PC-3 (cell line): ENCODE results near the gene CASP7. TPM values are rescaled to one million over a fixed set of nuclear protein-coding genes. Genes with fewer than 3 reads are reported as not detected.

Experiments used
- ATAC-seq: fragments of 200-7000 bp; cut with Tn5 transposase; 2 replicates; pipeline ENCODE4 v1.9.1; 2020; ENCODE audit warnings: mild to moderate bottlenecking, moderate library complexity
- BruUV-seq: library from RNA; stranded (reverse); fragments of 400-500 nt; replicated peaks from 2 replicates; lab custom pipeline; 2021; lab: Mats Ljungman, UMichigan
- CTCF ChIA-PET: fragments of 300-600 bp; sonication (Branson Sonifier 250); formaldehyde crosslinking; loops from one replicate; lab custom pipeline; 2022; ENCODE audit warnings: antibody characterized with exemption; lab: Charles Lee
- POLR2A ChIA-PET: fragments of 300-600 bp; sonication (Branson Sonifier 250); formaldehyde crosslinking; loops from one replicate; lab custom pipeline; 2022; ENCODE audit warnings: antibody characterized with exemption; ENCODE audit not compliant: unreplicated experiment; lab: Charles Lee
- DNase-seq: peaks from one replicate; pipeline ENCODE4 v3.0.0-alpha.2; 2015
- H2AFZ ChIP-seq: fragments of 300-600 bp; sonication (generic); 2 replicates; pipeline ENCODE4 v1.6.0; 2016; ENCODE audit warnings: antibody characterized with exemption, low read length
- H3F3A ChIP-seq: fragments of 300-600 bp; sonication (generic); one replicate; pipeline ENCODE4 v1.6.0; 2017; ENCODE audit warnings: antibody characterized with exemption, low read length, control low read depth, mild to moderate bottlenecking; ENCODE audit not compliant: unreplicated experiment
- H3K27ac ChIP-seq: fragments of 300-600 bp; sonication (generic); 2 replicates; pipeline ENCODE4 v1.5.1; 2016; ENCODE audit warnings: mild to moderate bottlenecking, low read length
- H3K27me3 ChIP-seq: fragments of 300-600 bp; sonication (generic); 2 replicates; pipeline ENCODE4 v1.6.1; 2016; ENCODE audit warnings: low read length, mixed read lengths
- H3K36me3 ChIP-seq: fragments of 300-600 bp; sonication (generic); 2 replicates; pipeline ENCODE4 v1.6.1; 2016; ENCODE audit warnings: low read depth, mixed run types, low read length, mixed read lengths
- H3K4me1 ChIP-seq: fragments of 300-600 bp; sonication (generic); 2 replicates; pipeline ENCODE4 v1.5.1; 2016; ENCODE audit warnings: low read length; ENCODE audit not compliant: insufficient read depth
- H3K4me2 ChIP-seq: fragments of 300-600 bp; sonication (generic); 2 replicates; pipeline ENCODE4 v1.6.0; 2016; ENCODE audit warnings: low read length
- H3K4me3 ChIP-seq: fragments of 300-600 bp; sonication (generic); 2 replicates; pipeline ENCODE4 v1.5.1; 2016; ENCODE audit warnings: mild to moderate bottlenecking, low read length, mixed read lengths
- H3K79me2 ChIP-seq: fragments of 300-600 bp; sonication (generic); 2 replicates; pipeline ENCODE4 v1.6.1; 2017; ENCODE audit warnings: low read length, mixed read lengths
- H3K9ac ChIP-seq: fragments of 300-600 bp; sonication (generic); 2 replicates; pipeline ENCODE4 v1.6.0; 2016; ENCODE audit warnings: mild to moderate bottlenecking, low read length
- H3K9me2 ChIP-seq: fragments of 300-600 bp; sonication (generic); replicated peaks from 2 replicates; pipeline ENCODE4 v1.6.1; 2016; ENCODE audit warnings: mixed run types, low read length, mixed read lengths
- H3K9me3 ChIP-seq: fragments of 300-600 bp; sonication (generic); 2 replicates; pipeline ENCODE4 v1.6.1; 2016; ENCODE audit warnings: low read length, mixed read lengths
- H4K20me1 ChIP-seq: fragments of 300-600 bp; sonication (generic); 2 replicates; pipeline ENCODE4 v1.6.1; 2016; ENCODE audit warnings: low read length, mixed read lengths
- EZH2 ChIP-seq: fragments of 300-600 bp; sonication (generic); IDR thresholded peaks from one replicate; pipeline ENCODE4 v1.6.1; 2017; ENCODE audit warnings: antibody characterized with exemption, mild to moderate bottlenecking, low read length; ENCODE audit not compliant: unreplicated experiment
- EZH2phosphoT487 ChIP-seq: fragments of 300-600 bp; sonication (generic); IDR thresholded peaks from 2 replicates; pipeline ENCODE4 v1.6.1; 2018; ENCODE audit warnings: mild to moderate bottlenecking, antibody characterized with exemption, low read length, borderline replicate concordance
- intact Hi-C: fragments of 100-400 bp; cut with micrococcal nuclease; formaldehyde crosslinking; loops from 2 replicates; pipeline ENCODE4 v1.9.0; 2023
- total RNA-seq: library from RNA; depleted of rRNA; stranded (reverse); fragments of >200 nt; gene quantifications from 2 replicates; pipeline ENCODE4 v1.2.3, GENCODE V29; 2014
- TF ChIP-seq, protein P1 (sequence below): fragments of 300-600 bp; sonication (generic); conservative IDR thresholded peaks from 2 replicates; pipeline ENCODE4 v1.5.1; 2017; ENCODE audit warnings: antibody characterized with exemption, low read depth, mild to moderate bottlenecking, low read length

CASP7 gene
- total RNA-seq, 1 experiment from 2014 or later = 13.7 TPM

DNA sequence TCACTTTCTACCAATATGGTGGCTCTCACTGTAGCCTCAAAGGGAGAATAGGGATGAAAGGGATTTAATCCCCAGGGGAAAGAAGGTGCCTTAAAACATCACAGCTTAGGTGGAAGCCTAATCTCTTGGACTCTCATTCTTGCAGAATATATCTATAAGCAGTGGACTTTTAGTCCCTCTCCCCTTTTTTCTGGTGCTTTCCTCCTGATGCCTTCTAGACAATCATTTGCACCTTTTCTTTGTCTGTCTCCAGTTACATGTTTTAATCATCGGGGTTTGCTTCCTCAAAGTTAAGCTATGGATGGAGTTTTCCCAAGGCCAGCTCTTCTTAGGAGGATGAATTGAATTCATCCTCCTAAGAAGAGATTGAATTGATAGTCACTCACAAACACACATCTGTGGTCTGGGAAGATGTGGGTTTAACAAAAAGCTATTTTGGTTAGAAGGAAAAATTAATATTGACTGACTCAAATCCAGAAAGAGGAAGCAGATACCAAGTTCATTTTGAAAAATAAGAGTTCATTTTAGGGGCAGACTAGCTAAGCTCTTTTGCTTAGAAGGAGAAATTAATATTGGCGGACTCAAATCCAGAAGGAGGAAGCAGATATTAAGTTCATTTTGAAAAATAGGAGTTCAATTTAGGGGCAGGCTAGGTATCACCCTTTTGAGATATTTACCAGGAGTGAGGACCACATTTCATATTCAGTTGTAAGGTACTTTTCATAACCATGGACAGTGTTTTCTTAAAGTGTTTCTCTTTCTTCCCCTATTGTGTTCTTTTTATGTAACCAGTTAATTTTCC, 36.6 kb downstream of the CASP7 start:
- no TSS peak for BruUV-seq
- Histone ChIP-seq H3K9me2 (no peaks in the 10 kb centered on the region), H4K20me1 (no peaks in the 10 kb centered on the region), H3K27me3 (no peaks in the 10 kb centered on the region), H3K36me3 (no peaks in the 10 kb centered on the region), H2AFZ (no peak overlapping the region), H3K4me1 (no peaks in the 10 kb centered on the region), H3K27ac (no peak overlapping the region), H3K4me3 (no peak overlapping the region), H3K9ac (no peak overlapping the region), H3F3A (no peaks in the 10 kb centered on the region), H3K4me2 (no peak overlapping the region), H3K9me3 (no peaks in the 10 kb centered on the region), H3K79me2 (no peaks in the 10 kb centered on the region)
- intact Hi-C loops = no loop called here
- ChIA-PET CTCF (interaction anchor here (0.5 kb wide), 1 partner anchor 12 kb away, joined by 6 read pairs; no protein-coding TSS in a partner anchor), POLR2A (no interaction called here)
- no peak for DNase-seq
- TF ChIP-seq, protein P1, sequence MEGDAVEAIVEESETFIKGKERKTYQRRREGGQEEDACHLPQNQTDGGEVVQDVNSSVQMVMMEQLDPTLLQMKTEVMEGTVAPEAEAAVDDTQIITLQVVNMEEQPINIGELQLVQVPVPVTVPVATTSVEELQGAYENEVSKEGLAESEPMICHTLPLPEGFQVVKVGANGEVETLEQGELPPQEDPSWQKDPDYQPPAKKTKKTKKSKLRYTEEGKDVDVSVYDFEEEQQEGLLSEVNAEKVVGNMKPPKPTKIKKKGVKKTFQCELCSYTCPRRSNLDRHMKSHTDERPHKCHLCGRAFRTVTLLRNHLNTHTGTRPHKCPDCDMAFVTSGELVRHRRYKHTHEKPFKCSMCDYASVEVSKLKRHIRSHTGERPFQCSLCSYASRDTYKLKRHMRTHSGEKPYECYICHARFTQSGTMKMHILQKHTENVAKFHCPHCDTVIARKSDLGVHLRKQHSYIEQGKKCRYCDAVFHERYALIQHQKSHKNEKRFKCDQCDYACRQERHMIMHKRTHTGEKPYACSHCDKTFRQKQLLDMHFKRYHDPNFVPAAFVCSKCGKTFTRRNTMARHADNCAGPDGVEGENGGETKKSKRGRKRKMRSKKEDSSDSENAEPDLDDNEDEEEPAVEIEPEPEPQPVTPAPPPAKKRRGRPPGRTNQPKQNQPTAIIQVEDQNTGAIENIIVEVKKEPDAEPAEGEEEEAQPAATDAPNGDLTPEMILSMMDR = no peak
- TF ChIP-seq EZH2phosphoT487 = no peak
- TF ChIP-seq EZH2 = no peak
- ATAC-seq = no peak

DNA sequence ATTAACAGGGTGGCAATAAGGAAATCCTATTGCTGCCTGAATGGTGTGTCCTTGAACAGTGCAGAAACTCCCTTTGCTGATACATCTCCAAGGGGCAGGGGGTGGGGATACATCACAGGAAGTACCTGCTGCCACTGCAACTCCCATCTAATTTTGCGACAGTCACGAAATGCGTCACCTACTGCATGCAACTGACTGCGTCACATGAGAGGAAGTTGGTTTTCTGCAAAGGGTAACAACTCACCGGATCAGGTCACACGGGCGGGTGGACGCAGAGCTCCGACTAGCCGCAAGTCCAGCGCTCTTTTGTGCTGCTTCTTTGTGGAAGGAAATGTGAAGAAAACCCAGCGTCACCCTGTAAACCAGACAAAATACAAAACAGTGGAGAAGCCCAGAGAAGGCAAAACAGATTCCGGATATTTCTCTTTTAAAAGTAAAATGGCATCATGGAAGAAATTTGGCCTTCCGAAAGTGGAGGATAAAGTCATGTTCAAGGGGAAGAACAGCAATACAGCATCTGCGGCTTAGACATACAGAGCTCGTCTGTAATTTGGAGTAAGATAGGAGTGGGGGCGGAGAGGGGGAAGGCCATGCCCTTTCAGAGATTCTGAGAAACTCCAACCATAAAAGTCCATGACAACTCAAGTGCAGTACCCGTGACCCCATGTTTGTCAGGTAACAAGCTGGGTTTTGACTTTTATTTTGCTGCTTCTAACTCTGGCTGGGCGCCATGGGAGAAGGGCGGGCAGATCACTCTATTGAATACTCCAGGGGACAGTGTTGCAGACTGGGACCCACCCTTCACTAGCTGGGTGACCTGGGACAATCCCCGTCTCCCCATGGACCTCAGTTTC, 39.5 kb downstream of the CASP7 start:
- no peak overlapping the region for H3K4me3 ChIP-seq
- no peak overlapping the region for H3K9ac ChIP-seq
- H2AFZ ChIP-seq = no peak overlapping the region
- H3K79me2 ChIP-seq = no peaks in the 10 kb centered on the region
- no peaks in the 10 kb centered on the region for H3K36me3 ChIP-seq
- no peak overlapping the region for H3K27ac ChIP-seq
- H3K27me3 ChIP-seq = no peaks in the 10 kb centered on the region
- no TSS peak for BruUV-seq
- H3K9me2 ChIP-seq = no peaks in the 10 kb centered on the region
- DNase-seq (no peak), ATAC-seq (no peak)
- no peak overlapping the region for H3K4me2 ChIP-seq
- CTCF ChIA-PET = no interaction called here
- POLR2A ChIA-PET = no interaction called here
- H3K4me1 ChIP-seq = no peaks in the 10 kb centered on the region
- intact Hi-C loops = no loop called here
- no peaks in the 10 kb centered on the region for H4K20me1 ChIP-seq
- no peaks in the 10 kb centered on the region for H3K9me3 ChIP-seq
- TF ChIP-seq EZH2phosphoT487 (no peak), EZH2 (no peak)
- TF ChIP-seq, protein P1 = no peak
- no peaks in the 10 kb centered on the region for H3F3A ChIP-seq
